Measurements from ENCODE around the gene OPTC.

The OPTC gene

DNA sequence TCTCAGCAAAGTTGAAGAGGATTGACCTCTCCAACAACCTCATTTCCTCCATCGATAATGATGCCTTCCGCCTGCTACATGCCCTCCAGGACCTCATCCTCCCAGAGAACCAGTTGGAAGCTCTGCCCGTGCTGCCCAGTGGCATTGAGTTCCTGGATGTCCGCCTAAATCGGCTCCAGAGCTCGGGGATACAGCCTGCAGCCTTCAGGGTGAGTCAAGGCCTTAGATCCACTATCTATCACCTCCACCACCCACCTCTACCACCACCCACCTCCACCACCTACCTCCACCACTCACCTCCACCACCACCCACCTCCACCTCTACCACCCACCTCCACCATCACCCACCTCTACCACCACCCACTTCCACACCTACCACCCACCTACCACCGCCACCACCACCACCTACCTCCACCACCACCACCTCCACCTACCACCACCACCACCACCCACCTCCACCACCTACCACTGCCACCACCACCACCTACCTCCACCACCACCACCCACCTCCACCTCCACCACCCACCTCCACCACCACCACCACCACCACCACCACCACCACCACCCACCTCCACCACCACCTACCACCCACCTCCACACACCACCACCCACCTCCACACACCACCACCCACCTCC is 5.8 kb downstream of the OPTC start:
- no peaks in the 10 kb centered on the region for H3K27me3 ChIP-seq
- TF ChIP-seq, protein P1, sequence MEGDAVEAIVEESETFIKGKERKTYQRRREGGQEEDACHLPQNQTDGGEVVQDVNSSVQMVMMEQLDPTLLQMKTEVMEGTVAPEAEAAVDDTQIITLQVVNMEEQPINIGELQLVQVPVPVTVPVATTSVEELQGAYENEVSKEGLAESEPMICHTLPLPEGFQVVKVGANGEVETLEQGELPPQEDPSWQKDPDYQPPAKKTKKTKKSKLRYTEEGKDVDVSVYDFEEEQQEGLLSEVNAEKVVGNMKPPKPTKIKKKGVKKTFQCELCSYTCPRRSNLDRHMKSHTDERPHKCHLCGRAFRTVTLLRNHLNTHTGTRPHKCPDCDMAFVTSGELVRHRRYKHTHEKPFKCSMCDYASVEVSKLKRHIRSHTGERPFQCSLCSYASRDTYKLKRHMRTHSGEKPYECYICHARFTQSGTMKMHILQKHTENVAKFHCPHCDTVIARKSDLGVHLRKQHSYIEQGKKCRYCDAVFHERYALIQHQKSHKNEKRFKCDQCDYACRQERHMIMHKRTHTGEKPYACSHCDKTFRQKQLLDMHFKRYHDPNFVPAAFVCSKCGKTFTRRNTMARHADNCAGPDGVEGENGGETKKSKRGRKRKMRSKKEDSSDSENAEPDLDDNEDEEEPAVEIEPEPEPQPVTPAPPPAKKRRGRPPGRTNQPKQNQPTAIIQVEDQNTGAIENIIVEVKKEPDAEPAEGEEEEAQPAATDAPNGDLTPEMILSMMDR (IDR thresholded peaks at IDR 0.05; ENCODE audit: low read depth, low read length): no peak
- H3K9me3 ChIP-seq: no peaks in the 10 kb centered on the region
- no peak for DNase-seq
- H3K36me3 ChIP-seq: no peaks in the 10 kb centered on the region
- no peak overlapping the region for H3K4me3 ChIP-seq (ENCODE audit: low read depth, low read length)
- no peaks in the 10 kb centered on the region for H3K4me1 ChIP-seq

DNA sequence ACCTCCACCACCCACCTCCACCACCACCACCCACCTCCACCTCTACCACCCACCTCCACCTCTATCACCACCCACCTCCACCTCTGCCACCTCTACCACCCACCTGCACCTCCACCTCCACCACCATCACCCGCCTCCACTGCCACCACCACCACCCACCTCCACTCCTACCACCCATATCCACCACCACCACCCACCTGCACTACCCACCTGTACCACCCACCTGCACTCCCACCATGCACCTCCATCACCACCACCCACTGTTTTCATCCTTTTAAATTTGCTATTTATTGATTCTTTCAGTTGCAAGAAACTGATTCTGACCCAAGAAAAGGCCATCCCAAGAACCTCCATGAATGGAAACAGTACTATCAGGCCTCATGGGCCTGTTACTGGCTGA is 6.3 kb downstream of the OPTC start:
- H3K4me1 ChIP-seq: no peaks in the 10 kb centered on the region
- no peaks in the 10 kb centered on the region for H3K36me3 ChIP-seq
- H3K9me3 ChIP-seq: no peaks in the 10 kb centered on the region
- DNase-seq: no peak
- H3K4me3 ChIP-seq (ENCODE audit: low read depth, low read length): no peak overlapping the region
- no peaks in the 10 kb centered on the region for H3K27me3 ChIP-seq
- TF ChIP-seq, protein P1 (IDR thresholded peaks at IDR 0.05; ENCODE audit: low read depth, low read length): no peak

DNA sequence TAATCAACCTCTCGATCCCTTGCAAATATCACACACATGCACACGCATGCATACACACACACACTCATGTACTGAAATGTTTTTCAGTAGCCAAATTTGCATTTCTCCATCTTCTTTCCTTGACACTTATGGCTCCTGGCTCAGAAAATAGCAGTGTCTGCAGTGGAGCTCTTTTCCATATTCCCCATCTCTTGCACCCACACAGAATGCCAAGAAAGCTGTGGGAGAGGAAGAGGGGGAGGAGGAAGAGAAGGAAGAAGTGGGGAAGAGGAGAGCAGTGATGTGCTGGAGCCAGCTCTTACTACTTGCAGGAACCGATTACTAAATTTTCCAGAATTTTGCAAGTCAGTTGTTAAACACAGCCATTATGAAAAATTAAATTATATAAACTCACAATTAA is 9.9 kb downstream of the OPTC start:
- Histone ChIP-seq H3K4me3 (ENCODE audit: low read depth, low read length) (no peak overlapping the region), H3K27me3 (no peaks in the 10 kb centered on the region), H3K9me3 (no peaks in the 10 kb centered on the region), H3K4me1 (no peaks in the 10 kb centered on the region; the same call in 1 of the 2 replicates), H3K36me3 (no peaks in the 10 kb centered on the region)
- DNase-seq: no peak
- TF ChIP-seq, protein P1 (IDR thresholded peaks at IDR 0.05; ENCODE audit: low read depth, low read length): no peak

DNA sequence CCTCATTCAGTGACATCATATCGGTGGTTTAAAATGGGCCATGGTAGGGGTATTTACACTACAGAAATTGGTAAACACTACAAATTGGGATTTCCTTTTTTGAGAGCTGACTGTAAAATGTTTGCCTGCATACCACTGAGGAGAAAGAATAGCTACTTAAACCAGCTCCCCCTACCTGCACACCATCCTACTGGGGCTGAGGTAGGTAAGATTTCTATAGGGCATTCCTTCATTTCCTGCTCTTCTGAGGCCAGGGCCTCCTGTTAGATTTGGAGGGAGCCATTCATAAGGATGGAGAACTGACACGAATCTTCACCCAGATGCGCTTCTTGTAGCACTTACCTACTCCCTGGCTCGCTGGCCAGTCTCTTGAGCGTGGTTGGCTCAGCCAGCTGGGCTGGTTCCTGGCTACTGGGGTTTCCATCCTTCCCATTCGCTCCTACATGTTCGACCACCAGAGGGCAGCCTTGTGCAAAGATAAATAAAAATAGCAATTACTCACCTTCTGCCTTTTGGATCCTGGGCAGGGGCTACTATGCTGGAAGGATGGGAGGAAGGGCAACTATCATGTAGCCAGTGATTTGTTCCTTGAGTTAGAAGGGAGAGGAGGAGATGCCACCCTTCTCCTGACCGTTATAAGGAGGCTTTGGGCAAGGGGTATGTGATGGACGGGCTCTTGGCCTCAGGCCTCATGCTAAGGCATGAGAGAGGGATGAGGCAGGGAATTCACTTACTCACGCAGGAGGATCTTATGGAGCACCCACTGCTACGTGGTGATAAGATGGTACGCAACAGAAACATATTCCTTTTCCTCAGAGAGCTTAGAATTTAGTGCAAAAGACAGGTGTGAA is 10.7 kb downstream of the OPTC start:
- Histone ChIP-seq H3K9me3 (no peaks in the 10 kb centered on the region), H3K36me3 (no peaks in the 10 kb centered on the region), H3K27me3 (no peaks in the 10 kb centered on the region), H3K4me3 (ENCODE audit: low read depth, low read length) (no peak overlapping the region), H3K4me1 (no peaks in the 10 kb centered on the region; the same call in 1 of the 2 replicates)
- DNase-seq: peak; percentile 84
- TF ChIP-seq, protein P1 (IDR thresholded peaks at IDR 0.05; ENCODE audit: low read depth, low read length): peak; percentile 83

DNA sequence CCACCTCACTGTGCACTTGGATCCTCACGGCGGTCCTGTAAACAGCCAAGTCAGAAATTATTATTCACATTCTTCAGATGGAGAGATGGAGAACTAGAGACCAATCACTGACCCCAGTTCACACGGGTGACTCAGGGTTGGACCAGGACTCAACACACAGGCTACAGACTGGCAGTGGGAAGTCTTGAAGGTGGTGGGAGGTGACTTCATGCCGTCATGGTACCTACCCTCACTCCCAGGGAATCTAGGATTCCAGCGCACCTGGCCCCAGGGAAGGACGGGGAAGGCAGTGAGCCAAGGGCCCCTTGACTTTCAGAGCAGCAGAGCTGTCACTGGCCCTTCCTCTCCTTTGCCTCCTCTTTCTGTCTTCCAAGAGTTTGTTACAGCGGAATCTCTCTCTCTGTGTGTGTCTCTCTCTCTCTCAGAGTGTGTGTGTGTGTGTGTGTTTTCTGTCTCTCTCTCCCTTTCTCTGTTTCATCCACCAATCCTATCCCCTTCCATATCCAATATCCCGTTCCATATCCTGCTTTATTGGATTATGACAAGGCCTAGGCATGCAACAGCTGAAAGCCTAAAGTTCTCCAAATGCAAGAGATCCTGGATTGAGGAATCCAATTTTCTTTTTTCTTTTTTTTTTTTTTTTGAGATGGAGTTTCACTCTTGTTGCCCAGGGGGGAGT is 11.7 kb downstream of the OPTC start:
- DNase-seq: no peak
- H3K4me1 ChIP-seq: no peaks in the 10 kb centered on the region; the same call in 1 of the 2 replicates
- TF ChIP-seq, protein P1 (IDR thresholded peaks at IDR 0.05; ENCODE audit: low read depth, low read length): no peak
- no peaks in the 10 kb centered on the region for H3K9me3 ChIP-seq
- H3K36me3 ChIP-seq: no peaks in the 10 kb centered on the region
- no peaks in the 10 kb centered on the region for H3K27me3 ChIP-seq
- no peak overlapping the region for H3K4me3 ChIP-seq (ENCODE audit: low read depth, low read length)
